PC-3 (cell line): ENCODE data around the gene CCNDBP1. TPM values are rescaled to one million over a fixed set of nuclear protein-coding genes. Genes with fewer than 3 reads are reported as not detected.
"Not testable (repeated sequence)": the region's sequence is repeated elsewhere in the genome, so short reads cannot be mapped to it uniquely, and the experiment has no call there.

Experiments used
- ATAC-seq: fragments of 200-7000 bp; cut with Tn5 transposase; 2 replicates; pipeline ENCODE4 v1.9.1; 2020; ENCODE audit warnings: mild to moderate bottlenecking, moderate library complexity
- BruUV-seq: library from RNA; stranded (reverse); fragments of 400-500 nt; replicated peaks from 2 replicates; lab custom pipeline; 2021; lab: Mats Ljungman, UMichigan
- CTCF ChIA-PET: fragments of 300-600 bp; sonication (Branson Sonifier 250); formaldehyde crosslinking; loops from one replicate; lab custom pipeline; 2022; ENCODE audit warnings: antibody characterized with exemption; lab: Charles Lee
- POLR2A ChIA-PET: fragments of 300-600 bp; sonication (Branson Sonifier 250); formaldehyde crosslinking; loops from one replicate; lab custom pipeline; 2022; ENCODE audit warnings: antibody characterized with exemption; ENCODE audit not compliant: unreplicated experiment; lab: Charles Lee
- DNase-seq: peaks from one replicate; pipeline ENCODE4 v3.0.0-alpha.2; 2015
- H2AFZ ChIP-seq: fragments of 300-600 bp; sonication (generic); 2 replicates; pipeline ENCODE4 v1.6.0; 2016; ENCODE audit warnings: antibody characterized with exemption, low read length
- H3F3A ChIP-seq: fragments of 300-600 bp; sonication (generic); one replicate; pipeline ENCODE4 v1.6.0; 2017; ENCODE audit warnings: antibody characterized with exemption, low read length, control low read depth, mild to moderate bottlenecking; ENCODE audit not compliant: unreplicated experiment
- H3K27ac ChIP-seq: fragments of 300-600 bp; sonication (generic); 2 replicates; pipeline ENCODE4 v1.5.1; 2016; ENCODE audit warnings: mild to moderate bottlenecking, low read length
- H3K27me3 ChIP-seq: fragments of 300-600 bp; sonication (generic); 2 replicates; pipeline ENCODE4 v1.6.1; 2016; ENCODE audit warnings: low read length, mixed read lengths
- H3K36me3 ChIP-seq: fragments of 300-600 bp; sonication (generic); 2 replicates; pipeline ENCODE4 v1.6.1; 2016; ENCODE audit warnings: low read depth, mixed run types, low read length, mixed read lengths
- H3K4me1 ChIP-seq: fragments of 300-600 bp; sonication (generic); 2 replicates; pipeline ENCODE4 v1.5.1; 2016; ENCODE audit warnings: low read length; ENCODE audit not compliant: insufficient read depth
- H3K4me2 ChIP-seq: fragments of 300-600 bp; sonication (generic); 2 replicates; pipeline ENCODE4 v1.6.0; 2016; ENCODE audit warnings: low read length
- H3K4me3 ChIP-seq: fragments of 300-600 bp; sonication (generic); 2 replicates; pipeline ENCODE4 v1.5.1; 2016; ENCODE audit warnings: mild to moderate bottlenecking, low read length, mixed read lengths
- H3K79me2 ChIP-seq: fragments of 300-600 bp; sonication (generic); 2 replicates; pipeline ENCODE4 v1.6.1; 2017; ENCODE audit warnings: low read length, mixed read lengths
- H3K9ac ChIP-seq: fragments of 300-600 bp; sonication (generic); 2 replicates; pipeline ENCODE4 v1.6.0; 2016; ENCODE audit warnings: mild to moderate bottlenecking, low read length
- H3K9me2 ChIP-seq: fragments of 300-600 bp; sonication (generic); replicated peaks from 2 replicates; pipeline ENCODE4 v1.6.1; 2016; ENCODE audit warnings: mixed run types, low read length, mixed read lengths
- H3K9me3 ChIP-seq: fragments of 300-600 bp; sonication (generic); 2 replicates; pipeline ENCODE4 v1.6.1; 2016; ENCODE audit warnings: low read length, mixed read lengths
- H4K20me1 ChIP-seq: fragments of 300-600 bp; sonication (generic); 2 replicates; pipeline ENCODE4 v1.6.1; 2016; ENCODE audit warnings: low read length, mixed read lengths
- CTCF ChIP-seq: fragments of 300-600 bp; sonication (generic); conservative IDR thresholded peaks from 2 replicates; pipeline ENCODE4 v1.5.1; 2017; ENCODE audit warnings: antibody characterized with exemption, low read depth, mild to moderate bottlenecking, low read length
- EZH2 ChIP-seq: fragments of 300-600 bp; sonication (generic); IDR thresholded peaks from one replicate; pipeline ENCODE4 v1.6.1; 2017; ENCODE audit warnings: antibody characterized with exemption, mild to moderate bottlenecking, low read length; ENCODE audit not compliant: unreplicated experiment
- EZH2phosphoT487 ChIP-seq: fragments of 300-600 bp; sonication (generic); IDR thresholded peaks from 2 replicates; pipeline ENCODE4 v1.6.1; 2018; ENCODE audit warnings: mild to moderate bottlenecking, antibody characterized with exemption, low read length, borderline replicate concordance
- intact Hi-C: fragments of 100-400 bp; cut with micrococcal nuclease; formaldehyde crosslinking; loops from 2 replicates; pipeline ENCODE4 v1.9.0; 2023
- total RNA-seq: library from RNA; depleted of rRNA; stranded (reverse); fragments of >200 nt; gene quantifications from 2 replicates; pipeline ENCODE4 v1.2.3, GENCODE V29; 2014

CCNDBP1 gene
- total RNA-seq, 1 experiment from 2014 or later: 34.3 TPM

GRCh38 chr15:43168192-43169107, 16.8 kb upstream of the CCNDBP1 start:
- Histone ChIP-seq H3K79me2 (no peaks in the 10 kb centered on the region), H3K9me3 (no peaks in the 10 kb centered on the region), H3K4me2 (peak overlapping the region; percentile 72), H3F3A (peaks cover 9% of the 10 kb centered on the region), H3K9me2 (no peaks in the 10 kb centered on the region), H3K9ac (no peak overlapping the region), H3K36me3 (peaks cover 2% of the 10 kb centered on the region; the same call in 1 of the 2 replicates), H3K4me3 (peak overlapping the region; percentile 16; the same call in 1 of the 2 replicates), H3K27ac (peak overlapping the region; percentile 77), H3K27me3 (no peaks in the 10 kb centered on the region), H2AFZ (no peak overlapping the region), H3K4me1 (peaks cover 22% of the 10 kb centered on the region), H4K20me1 (0 out of 2 replicates have a peak, but pooled peaks cover 6% of the 10 kb centered on the region)
- ATAC-seq (peak; percentile 96), DNase-seq (peak; percentile 95)
- intact Hi-C loops: no loop called here
- ChIA-PET POLR2A (interaction anchor here (0.7 kb wide), 1 partner anchor 559 kb away, joined by 3 read pairs; no protein-coding TSS in a partner anchor), CTCF (no interaction called here)
- TF ChIP-seq CTCF (no peak), EZH2 (no peak), EZH2phosphoT487 (no peak)
- no TSS peak for BruUV-seq

GRCh38 chr15:43169888-43170287, 15.3 kb upstream of the CCNDBP1 start:
- Histone ChIP-seq H3K27me3 (no peaks in the 10 kb centered on the region), H3K27ac (no peak overlapping the region), H3K79me2 (no peaks in the 10 kb centered on the region), H3K36me3 (peaks cover 2% of the 10 kb centered on the region; the same call in 1 of the 2 replicates), H3K9me2 (no peaks in the 10 kb centered on the region), H3K9me3 (no peaks in the 10 kb centered on the region), H3K4me2 (peak overlapping the region; percentile 72), H3K4me3 (no peak overlapping the region), H3K9ac (no peak overlapping the region), H3K4me1 (peaks cover 22% of the 10 kb centered on the region), H2AFZ (no peak overlapping the region), H3F3A (peaks cover 9% of the 10 kb centered on the region), H4K20me1 (0 out of 2 replicates have a peak, but pooled peaks cover 6% of the 10 kb centered on the region)
- ChIA-PET CTCF (no interaction called here), POLR2A (no interaction called here)
- intact Hi-C loops: no loop called here
- DNase-seq: peak; percentile 63
- BruUV-seq: no TSS peak
- TF ChIP-seq CTCF (no peak), EZH2phosphoT487 (no peak), EZH2 (no peak)
- peak; percentile 22; the same call in 1 of the 2 replicates for ATAC-seq

DNA sequence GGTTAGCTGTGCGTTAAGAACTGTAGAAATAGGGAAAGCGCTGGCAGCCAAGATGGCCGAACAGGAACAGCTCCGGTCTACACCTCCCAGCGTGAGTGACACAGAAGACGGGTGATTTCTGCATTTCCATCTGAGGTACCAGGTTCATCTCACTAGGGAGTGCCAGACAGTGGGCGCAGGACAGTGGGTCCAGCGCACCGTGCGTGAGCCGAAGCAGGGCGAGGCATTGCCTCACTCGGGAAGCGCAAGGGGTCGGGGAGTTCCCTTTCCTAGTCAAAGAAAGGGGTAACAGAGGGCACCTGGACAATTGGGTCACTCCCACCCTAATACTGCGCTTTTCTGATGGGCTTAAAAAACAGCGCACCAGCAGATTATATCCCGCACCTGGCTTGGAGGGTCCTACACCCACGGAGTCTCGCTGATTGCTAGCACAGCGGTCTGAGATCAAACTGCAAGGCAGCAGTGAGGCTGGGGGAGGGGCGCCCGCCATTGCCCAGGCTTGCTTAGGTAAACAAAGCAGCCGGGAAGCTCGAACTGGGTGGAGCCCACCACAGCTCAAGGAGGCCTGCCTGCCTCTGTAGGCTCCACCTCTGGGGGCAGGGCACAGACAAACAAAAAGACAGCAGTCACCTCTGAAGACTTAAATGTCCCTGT, 9.4 kb upstream of the CCNDBP1 start:
- H3K9me2 ChIP-seq, POLR2A ChIA-PET, H3K4me2 ChIP-seq, CTCF ChIA-PET, H3K4me3 ChIP-seq, H3K27me3 ChIP-seq, H3K4me1 ChIP-seq, H2AFZ ChIP-seq, H3K9me3 ChIP-seq, H4K20me1 ChIP-seq, DNase-seq, ATAC-seq, H3K27ac ChIP-seq, H3F3A ChIP-seq, H3K36me3 ChIP-seq, BruUV-seq, intact Hi-C loops, H3K79me2 ChIP-seq, H3K9ac ChIP-seq: not testable (repeated sequence)

DNA sequence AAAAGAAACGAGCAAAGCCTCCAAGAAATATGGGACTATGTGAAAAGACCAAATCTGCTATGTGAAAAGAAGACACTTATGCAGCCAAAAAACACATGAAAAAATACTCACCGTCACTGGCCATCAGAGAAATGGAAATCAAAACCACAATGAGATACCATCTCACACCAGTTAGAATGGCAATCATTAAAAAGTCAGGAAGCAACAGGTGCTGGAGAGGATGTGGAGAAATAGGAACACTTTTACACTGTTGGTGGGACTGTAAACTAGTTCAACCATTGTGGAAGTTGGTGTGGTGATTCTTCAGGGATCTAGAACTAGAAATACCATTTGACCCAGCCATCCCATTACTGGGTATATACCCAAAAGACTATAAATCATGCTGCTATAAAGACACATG, 8.1 kb upstream of the CCNDBP1 start:
- intact Hi-C loops, H3K9me3 ChIP-seq, H4K20me1 ChIP-seq, H3K4me2 ChIP-seq, H3K27ac ChIP-seq, H3K36me3 ChIP-seq, H3K9ac ChIP-seq, H3F3A ChIP-seq, POLR2A ChIA-PET, H3K27me3 ChIP-seq, H3K4me3 ChIP-seq, BruUV-seq, ATAC-seq, H3K4me1 ChIP-seq, DNase-seq, H2AFZ ChIP-seq, CTCF ChIA-PET, H3K9me2 ChIP-seq, H3K79me2 ChIP-seq: not testable (repeated sequence)
